ENCODE data around the gene SLC12A6. TPM values are rescaled to one million over a fixed set of nuclear protein-coding genes. Genes with fewer than 3 reads are reported as not detected.

Gene SLC12A6
- total RNA-seq, 2 donors from 2014 or later: 25.2 to 33.6 TPM

- Mint-ChIP-seq H3K27ac (no peak overlapping the region), H3K27me3 (no peaks in the 10 kb centered on the region), H3K4me3 (peak overlapping the region; percentile 50), H3K4me1 (peaks cover 10% of the 10 kb centered on the region), H3K36me3 (ENCODE audit: low read depth) (no peaks in the 10 kb centered on the region), H3K9me3 (no peaks in the 10 kb centered on the region)
- ATAC-seq (replicated peaks): peak; percentile 50
These were observed 9.7 kb downstream of the SLC12A6 start for GRCh38 chr15:34327906-34328305.

- peaks cover 8% of the 10 kb centered on the region for H3K4me1 Mint-ChIP-seq
- ATAC-seq (replicated peaks): no peak
- H3K9me3 Mint-ChIP-seq: no peaks in the 10 kb centered on the region
- no peaks in the 10 kb centered on the region for H3K36me3 Mint-ChIP-seq (ENCODE audit: low read depth)
- H3K27me3 Mint-ChIP-seq: no peaks in the 10 kb centered on the region
- H3K4me3 Mint-ChIP-seq: no peak overlapping the region
- H3K27ac Mint-ChIP-seq: no peak overlapping the region
These were observed 12.2 kb downstream of the SLC12A6 start for GRCh38 chr15:34325368-34325767.

GRCh38 chr15:34324933-34325332 lies 12.6 kb downstream of the SLC12A6 start:
- no peak for ATAC-seq (replicated peaks)
- no peaks in the 10 kb centered on the region for H3K36me3 Mint-ChIP-seq (ENCODE audit: low read depth)
- H3K27me3 Mint-ChIP-seq: no peaks in the 10 kb centered on the region
- H3K4me1 Mint-ChIP-seq: peaks cover 8% of the 10 kb centered on the region
- H3K27ac Mint-ChIP-seq: no peak overlapping the region
- H3K9me3 Mint-ChIP-seq: no peaks in the 10 kb centered on the region
- no peak overlapping the region for H3K4me3 Mint-ChIP-seq

- H3K4me3 Mint-ChIP-seq: no peak overlapping the region
- H3K36me3 Mint-ChIP-seq (ENCODE audit: low read depth): no peaks in the 10 kb centered on the region
- peaks cover 9% of the 10 kb centered on the region for H3K4me1 Mint-ChIP-seq
- no peaks in the 10 kb centered on the region for H3K9me3 Mint-ChIP-seq
- ATAC-seq (replicated peaks): no peak
- no peaks in the 10 kb centered on the region for H3K27me3 Mint-ChIP-seq
- no peak overlapping the region for H3K27ac Mint-ChIP-seq
These were observed 14.4 kb downstream of the SLC12A6 start for GRCh38 chr15:34323217-34323616.

GRCh38 chr15:34318277-34319079 lies 19.1 kb downstream of the SLC12A6 start:
- Mint-ChIP-seq H3K9me3 (no peaks in the 10 kb centered on the region), H3K36me3 (ENCODE audit: low read depth) (peaks cover 13% of the 10 kb centered on the region), H3K4me1 (peaks cover 15% of the 10 kb centered on the region), H3K4me3 (peak overlapping the region; percentile 84), H3K27ac (peak overlapping the region; percentile 80), H3K27me3 (no peaks in the 10 kb centered on the region)
- ATAC-seq (replicated peaks): peak; percentile 88

- peaks cover 10% of the 10 kb centered on the region for H3K4me1 Mint-ChIP-seq
- H3K36me3 Mint-ChIP-seq (ENCODE audit: low read depth): peaks cover 26% of the 10 kb centered on the region
- H3K4me3 Mint-ChIP-seq: no peak overlapping the region
- H3K27me3 Mint-ChIP-seq: no peaks in the 10 kb centered on the region
- H3K27ac Mint-ChIP-seq: no peak overlapping the region
- no peak for ATAC-seq (replicated peaks)
- no peaks in the 10 kb centered on the region for H3K9me3 Mint-ChIP-seq
These were observed 22.8 kb downstream of the SLC12A6 start for GRCh38 chr15:34314491-34315490.

- Mint-ChIP-seq H3K4me1 (peaks cover 6% of the 10 kb centered on the region), H3K4me3 (no peak overlapping the region), H3K27me3 (no peaks in the 10 kb centered on the region), H3K27ac (no peak overlapping the region), H3K36me3 (ENCODE audit: low read depth) (peaks cover 34% of the 10 kb centered on the region), H3K9me3 (no peaks in the 10 kb centered on the region)
- no peak for ATAC-seq (replicated peaks)
These were observed 26.0 kb downstream of the SLC12A6 start for GRCh38 chr15:34311563-34311962.

- Mint-ChIP-seq H3K9me3 (no peaks in the 10 kb centered on the region), H3K4me1 (peaks cover 10% of the 10 kb centered on the region), H3K27me3 (no peaks in the 10 kb centered on the region), H3K36me3 (ENCODE audit: low read depth) (peaks cover 24% of the 10 kb centered on the region), H3K27ac (no peak overlapping the region), H3K4me3 (no peak overlapping the region)
- no peak for ATAC-seq (replicated peaks)
These were observed 33.0 kb downstream of the SLC12A6 start for GRCh38 chr15:34304613-34305012.

GRCh38 chr15:34301058-34301457 lies 36.5 kb downstream of the SLC12A6 start:
- no peak overlapping the region for H3K27ac Mint-ChIP-seq

GRCh38 chr15:34297059-34297458 lies 40.5 kb downstream of the SLC12A6 start:
- Mint-ChIP-seq H3K27ac (no peak overlapping the region), H3K9me3 (no peaks in the 10 kb centered on the region), H3K36me3 (ENCODE audit: low read depth) (peaks cover 5% of the 10 kb centered on the region), H3K4me3 (no peak overlapping the region), H3K4me1 (peaks cover 19% of the 10 kb centered on the region), H3K27me3 (no peaks in the 10 kb centered on the region)
- ATAC-seq (replicated peaks): no peak

More at GRCh38 chr15:34301058-34301457, 36.5 kb downstream of the SLC12A6 start:
- no peaks in the 10 kb centered on the region for H3K9me3 Mint-ChIP-seq
- ATAC-seq (replicated peaks): no peak
- H3K27me3 Mint-ChIP-seq: no peaks in the 10 kb centered on the region
- H3K36me3 Mint-ChIP-seq (ENCODE audit: low read depth): peaks cover 15% of the 10 kb centered on the region
- no peak overlapping the region for H3K4me3 Mint-ChIP-seq
- peaks cover 25% of the 10 kb centered on the region for H3K4me1 Mint-ChIP-seq

- Mint-ChIP-seq H3K4me1 (peaks cover 8% of the 10 kb centered on the region), H3K9me3 (peaks cover 6% of the 10 kb centered on the region), H3K36me3 (ENCODE audit: low read depth) (peaks cover 10% of the 10 kb centered on the region), H3K27me3 (no peaks in the 10 kb centered on the region), H3K4me3 (no peak overlapping the region), H3K27ac (no peak overlapping the region)
- no peak for ATAC-seq (replicated peaks)
These were observed 45.0 kb downstream of the SLC12A6 start for GRCh38 chr15:34292621-34293020.

- peaks cover 6% of the 10 kb centered on the region for H3K9me3 Mint-ChIP-seq
- H3K4me3 Mint-ChIP-seq: peak overlapping the region; percentile 19
- no peak for ATAC-seq (replicated peaks)
- peak overlapping the region; percentile 22 for H3K27ac Mint-ChIP-seq
- peaks cover 6% of the 10 kb centered on the region for H3K4me1 Mint-ChIP-seq
- no peaks in the 10 kb centered on the region for H3K27me3 Mint-ChIP-seq
- H3K36me3 Mint-ChIP-seq (ENCODE audit: low read depth): no peaks in the 10 kb centered on the region
These were observed 52.6 kb downstream of the SLC12A6 start for GRCh38 chr15:34284937-34285336.

- peaks cover 6% of the 10 kb centered on the region for H3K4me1 Mint-ChIP-seq
- no peak overlapping the region for H3K4me3 Mint-ChIP-seq
- H3K27me3 Mint-ChIP-seq: no peaks in the 10 kb centered on the region
- H3K36me3 Mint-ChIP-seq (ENCODE audit: low read depth): no peaks in the 10 kb centered on the region
- no peaks in the 10 kb centered on the region for H3K9me3 Mint-ChIP-seq
- no peak overlapping the region for H3K27ac Mint-ChIP-seq
- ATAC-seq (replicated peaks): no peak
These were observed 55.2 kb downstream of the SLC12A6 start for GRCh38 chr15:34282384-34282783.

- H3K36me3 Mint-ChIP-seq (ENCODE audit: low read depth): peaks cover 1% of the 10 kb centered on the region
- no peaks in the 10 kb centered on the region for H3K9me3 Mint-ChIP-seq
- H3K4me1 Mint-ChIP-seq: peaks cover 4% of the 10 kb centered on the region
- no peak overlapping the region for H3K27ac Mint-ChIP-seq
- H3K27me3 Mint-ChIP-seq: no peaks in the 10 kb centered on the region
- H3K4me3 Mint-ChIP-seq: no peak overlapping the region
- ATAC-seq (replicated peaks): no peak
These were observed 57.4 kb downstream of the SLC12A6 start for GRCh38 chr15:34280193-34280592.
